HG02798 (cell line): ENCODE results near the gene C15orf61.
A peak's percentile ranks its signal among the peaks of the same experiment; 100 is the strongest.

Experiments
- ATAC-seq: cut with Tn5 transposase; IDR thresholded peaks from one replicate; pipeline ENCODE4 v1.9.1; 2021; ENCODE audit warnings: mild to moderate bottlenecking; ENCODE audit not compliant: unreplicated experiment, poor library complexity

C15orf61 gene

GRCh38 chr15:67548862-67549651, 28.1 kb downstream of the C15orf61 start:
- ATAC-seq: no peak

- ATAC-seq: no peak
Observed at GRCh38 chr15:67549736-67550135, 28.8 kb downstream of the C15orf61 start.

GRCh38 chr15:67550522-67550921, 29.6 kb downstream of the C15orf61 start:
- no peak for ATAC-seq

- ATAC-seq: no peak
Observed at GRCh38 chr15:67551207-67551743, 30.3 kb downstream of the C15orf61 start.

- no peak for ATAC-seq
Observed at GRCh38 chr15:67554580-67554979, 33.6 kb downstream of the C15orf61 start.

GRCh38 chr15:67556976-67557570, 36.1 kb downstream of the C15orf61 start:
- ATAC-seq: no peak

GRCh38 chr15:67558502-67558901, 37.6 kb downstream of the C15orf61 start:
- ATAC-seq: no peak

GRCh38 chr15:67559158-67559557, 38.2 kb downstream of the C15orf61 start:
- no peak for ATAC-seq

- no peak for ATAC-seq
Observed at GRCh38 chr15:67559576-67559975, 38.6 kb downstream of the C15orf61 start.

- no peak for ATAC-seq
Observed at GRCh38 chr15:67560320-67560719, 39.4 kb downstream of the C15orf61 start.

- ATAC-seq: no peak
Observed at GRCh38 chr15:67563092-67563491, 42.2 kb downstream of the C15orf61 start.

- peak; percentile 94 for ATAC-seq
Observed at GRCh38 chr15:67564021-67564967, 43.4 kb downstream of the C15orf61 start.

- ATAC-seq: peak; percentile 29
Observed at GRCh38 chr15:67564968-67565345, 44.0 kb downstream of the C15orf61 start.

GRCh38 chr15:67569668-67570067, 48.7 kb downstream of the C15orf61 start:
- no peak for ATAC-seq

GRCh38 chr15:67570875-67571647, 50.1 kb downstream of the C15orf61 start:
- ATAC-seq: no peak

- ATAC-seq: no peak
Observed at GRCh38 chr15:67571648-67572415, 50.9 kb downstream of the C15orf61 start.

- ATAC-seq: no peak
Observed at GRCh38 chr15:67573194-67573593, 52.3 kb downstream of the C15orf61 start.

GRCh38 chr15:67575039-67575502, 54.1 kb downstream of the C15orf61 start:
- no peak for ATAC-seq

- ATAC-seq: no peak
Observed at GRCh38 chr15:67578020-67578600, 57.2 kb downstream of the C15orf61 start.
